IPS-18c (cell line): ENCODE results near the gene HYAL2.
"Not testable (repeated sequence)": the region's sequence is repeated elsewhere in the genome, so short reads cannot be mapped to it uniquely, and the experiment has no call there.

Experiments used
- H3K4me3 ChIP-seq: 2 replicates; pipeline ENCODE4 v1.7.0; 2013; ENCODE audit warnings: low read depth, mild to moderate bottlenecking, low read length, moderate library complexity; ENCODE audit not compliant: insufficient read depth
- H3K9me3 ChIP-seq: one replicate; pipeline ENCODE4 v1.6.1; 2013; ENCODE audit warnings: mild to moderate bottlenecking, low read length, moderate library complexity; ENCODE audit not compliant: control insufficient read depth, insufficient read depth

HYAL2 gene

DNA sequence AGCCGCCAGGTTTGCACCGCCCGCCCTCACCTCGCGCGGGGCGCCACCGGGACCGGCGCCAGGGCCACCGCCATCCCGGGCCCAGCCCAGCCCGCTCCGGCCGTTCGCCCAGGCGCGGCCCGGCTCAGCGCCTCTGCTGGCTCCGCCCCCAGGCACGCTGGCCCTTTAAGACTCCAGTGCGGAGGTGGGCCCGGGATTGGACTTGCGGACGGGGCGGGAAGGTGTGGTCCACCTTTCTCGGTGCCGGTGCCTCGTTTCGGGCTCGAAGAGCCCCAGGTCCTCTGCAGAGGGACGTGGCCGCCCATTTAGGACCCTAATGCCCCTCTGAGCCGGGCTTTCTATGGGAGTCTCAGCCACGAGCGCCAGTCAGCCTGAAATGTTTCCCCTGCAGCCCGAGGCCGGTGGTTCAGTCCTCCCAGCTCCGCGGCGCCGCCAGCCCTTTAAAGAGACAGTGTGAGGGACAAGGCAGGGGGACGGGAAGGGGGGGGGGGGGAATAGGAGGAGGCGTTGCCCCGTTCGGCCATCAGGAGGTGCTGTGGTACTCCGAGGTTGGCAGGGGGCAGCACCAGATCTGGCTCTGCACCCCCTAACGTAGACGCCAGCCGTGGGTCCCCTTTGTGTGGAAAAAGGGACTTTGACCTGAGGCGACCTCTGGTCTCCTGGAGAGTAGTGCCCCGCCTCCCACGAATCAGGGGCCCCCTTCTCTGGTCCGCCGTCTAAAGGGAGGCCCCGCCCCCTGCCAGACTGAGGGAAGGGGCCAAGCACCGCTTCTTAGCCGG is 1.0 kb downstream of the HYAL2 start:
- Histone ChIP-seq H3K9me3 (no peaks in the 10 kb centered on the region), H3K4me3 (peak overlapping the region; percentile 71)

DNA sequence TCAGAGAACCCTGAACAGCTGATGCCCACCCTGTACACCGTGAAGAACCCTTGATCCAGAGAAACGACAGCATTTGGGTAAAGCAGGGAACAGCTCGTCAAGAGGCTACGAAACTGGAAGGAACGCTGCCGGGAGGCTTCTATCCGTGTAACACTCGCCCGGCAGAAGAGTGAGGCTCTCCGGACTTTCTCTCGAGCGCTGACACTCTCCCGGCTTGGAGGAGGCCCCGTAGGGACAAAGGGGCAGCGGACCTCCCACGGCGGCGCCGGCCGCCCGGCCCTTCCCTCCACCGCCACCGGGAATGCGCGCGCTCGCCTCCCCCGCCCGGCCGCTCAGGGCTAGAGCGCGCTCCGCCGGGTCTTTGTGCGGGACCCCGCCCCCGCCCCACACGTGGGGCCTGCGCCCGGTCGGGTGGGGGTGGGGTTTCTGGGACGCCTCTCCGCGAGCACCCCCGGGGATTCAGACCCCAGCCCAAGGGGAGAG is 1.7 kb downstream of the HYAL2 start:
- no peaks in the 10 kb centered on the region for H3K9me3 ChIP-seq
- H3K4me3 ChIP-seq, result peak overlapping the region; percentile 52

DNA sequence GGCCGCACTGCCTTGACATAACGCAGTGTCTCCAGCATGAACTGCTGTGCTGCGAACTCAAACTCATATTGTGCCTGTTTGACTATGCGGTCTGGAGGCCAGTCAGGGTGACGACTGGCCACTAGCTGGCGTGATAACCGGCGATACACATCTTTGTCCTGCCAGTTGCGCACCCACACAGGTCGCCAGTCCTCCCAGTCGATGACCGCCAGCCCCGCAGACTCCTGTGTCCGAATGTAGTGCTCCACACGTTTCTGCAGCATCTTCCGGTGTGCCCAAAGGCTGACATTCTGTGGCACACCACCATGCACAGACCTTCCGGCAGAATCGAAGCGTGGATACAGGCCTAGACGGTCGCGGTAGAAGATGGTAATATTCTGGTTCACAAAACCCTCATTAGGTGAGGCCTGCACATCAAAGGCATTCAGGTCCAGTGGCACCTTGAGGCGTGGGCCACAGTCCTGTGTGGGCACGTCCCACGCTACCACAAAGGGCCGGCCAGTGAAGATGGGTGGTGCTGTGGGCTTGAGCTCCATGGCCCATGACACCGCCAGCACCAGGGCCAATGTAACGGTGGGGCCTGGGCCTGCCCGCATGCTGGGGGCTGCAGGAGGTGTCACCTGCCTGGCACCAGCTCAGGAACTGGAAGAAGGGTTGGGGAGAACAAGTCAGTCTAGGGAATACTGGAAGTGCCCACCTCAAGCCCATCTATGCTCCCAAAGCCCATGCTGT is 2.5 kb downstream of the HYAL2 start:
- no peaks in the 10 kb centered on the region for H3K9me3 ChIP-seq
- peak overlapping the region; percentile 52 for H3K4me3 ChIP-seq

DNA sequence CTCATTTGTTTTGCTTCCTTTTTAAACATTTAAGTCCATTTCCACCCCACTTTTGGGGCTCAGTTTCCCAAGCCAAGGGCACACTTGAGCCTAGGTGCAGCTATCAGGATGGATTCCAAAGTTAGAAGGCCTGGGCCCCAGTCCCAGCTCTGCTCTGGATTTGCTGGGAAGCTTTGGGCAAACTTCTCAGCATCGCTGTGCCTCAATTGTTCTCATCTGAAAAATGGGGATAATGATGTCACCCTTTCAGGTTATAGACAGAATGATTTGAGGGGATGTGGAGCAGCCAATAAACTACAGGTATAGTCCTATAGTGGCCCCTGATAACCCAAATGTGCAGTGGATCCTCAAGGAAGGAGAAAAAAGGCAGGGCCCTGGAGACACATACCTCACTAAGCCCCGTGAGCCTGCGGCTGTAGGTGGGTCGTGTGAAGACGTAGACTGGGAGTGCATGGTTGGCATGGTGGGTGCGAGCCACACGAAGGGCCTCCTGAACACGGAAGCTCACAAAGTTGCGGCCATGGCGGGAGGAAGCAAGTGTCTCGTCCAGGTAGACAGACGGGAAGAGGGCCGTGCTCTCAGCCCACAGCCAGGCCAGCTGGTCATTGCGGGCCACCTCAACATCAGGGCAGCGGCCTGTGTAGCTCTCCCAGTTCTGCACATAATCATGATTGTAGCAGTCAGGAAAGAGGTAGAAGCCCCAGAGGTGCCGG is 3.2 kb downstream of the HYAL2 start:
- Histone ChIP-seq H3K4me3 (no peak overlapping the region; the same call in 1 of the 2 replicates), H3K9me3 (no peaks in the 10 kb centered on the region)

DNA sequence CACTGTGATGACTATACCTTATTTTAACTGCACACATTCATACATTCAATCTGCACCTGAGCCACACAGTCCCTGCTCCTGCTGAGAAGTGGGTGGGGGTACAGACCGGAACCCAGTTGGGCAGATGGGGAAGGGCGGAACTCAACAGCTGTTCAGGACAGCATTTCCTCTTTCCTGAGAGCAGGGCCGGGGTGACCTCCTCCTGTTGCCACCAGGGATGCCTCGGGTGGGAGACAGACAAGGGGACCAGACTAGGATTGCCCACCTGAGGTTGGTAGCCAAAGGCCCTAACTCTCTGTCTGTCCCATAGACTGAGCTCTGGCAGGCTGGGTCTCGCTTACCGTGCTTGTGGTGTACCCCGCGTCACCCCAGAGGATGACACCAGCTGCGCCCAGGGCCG is 3.9 kb downstream of the HYAL2 start:
- H3K4me3 ChIP-seq, result no peak overlapping the region
- H3K9me3 ChIP-seq, result no peaks in the 10 kb centered on the region

DNA sequence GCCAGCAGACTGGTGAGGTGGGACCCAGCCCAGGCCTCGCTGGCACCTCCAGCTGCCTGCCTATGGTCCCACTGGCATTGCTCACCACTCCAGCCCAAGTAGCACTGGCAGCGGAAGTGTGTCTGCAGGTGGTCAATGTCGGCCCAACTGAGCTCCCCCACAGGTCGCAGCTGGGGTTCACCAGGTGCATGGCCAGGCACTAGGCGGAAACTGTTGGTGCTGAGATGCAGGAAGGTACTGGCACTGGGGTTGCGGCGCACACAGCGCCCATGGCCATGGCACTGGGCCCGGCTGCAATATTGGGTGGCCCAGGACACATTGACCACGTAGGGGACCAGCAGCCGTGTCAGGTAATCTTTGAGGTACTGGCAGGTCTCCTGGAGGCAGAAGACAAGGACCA is 4.4 kb downstream of the HYAL2 start:
- Histone ChIP-seq H3K4me3 (no peak overlapping the region), H3K9me3 (no peaks in the 10 kb centered on the region)

DNA sequence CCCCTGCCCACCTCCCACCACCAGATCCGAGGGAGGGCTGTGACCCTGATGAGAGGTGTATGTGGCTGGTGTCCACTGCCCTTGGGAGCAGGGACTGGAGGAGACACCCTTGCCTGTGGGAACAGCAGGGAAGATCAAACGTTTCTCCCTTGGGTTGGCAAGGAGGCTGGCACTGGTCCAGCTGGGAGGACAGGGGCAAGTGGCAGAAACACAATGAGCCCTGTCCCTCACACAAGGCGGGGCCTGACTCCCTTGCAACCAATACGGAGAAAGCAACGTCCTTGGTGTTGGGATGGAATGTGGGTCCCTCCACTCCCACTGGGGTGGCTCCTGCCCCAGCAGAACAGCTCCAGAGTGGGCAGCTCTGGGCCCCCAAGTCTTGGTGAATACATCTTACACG is 5.2 kb downstream of the HYAL2 start:
- Histone ChIP-seq H3K9me3 (no peaks in the 10 kb centered on the region), H3K4me3 (no peak overlapping the region; the same call in 1 of the 2 replicates)

DNA sequence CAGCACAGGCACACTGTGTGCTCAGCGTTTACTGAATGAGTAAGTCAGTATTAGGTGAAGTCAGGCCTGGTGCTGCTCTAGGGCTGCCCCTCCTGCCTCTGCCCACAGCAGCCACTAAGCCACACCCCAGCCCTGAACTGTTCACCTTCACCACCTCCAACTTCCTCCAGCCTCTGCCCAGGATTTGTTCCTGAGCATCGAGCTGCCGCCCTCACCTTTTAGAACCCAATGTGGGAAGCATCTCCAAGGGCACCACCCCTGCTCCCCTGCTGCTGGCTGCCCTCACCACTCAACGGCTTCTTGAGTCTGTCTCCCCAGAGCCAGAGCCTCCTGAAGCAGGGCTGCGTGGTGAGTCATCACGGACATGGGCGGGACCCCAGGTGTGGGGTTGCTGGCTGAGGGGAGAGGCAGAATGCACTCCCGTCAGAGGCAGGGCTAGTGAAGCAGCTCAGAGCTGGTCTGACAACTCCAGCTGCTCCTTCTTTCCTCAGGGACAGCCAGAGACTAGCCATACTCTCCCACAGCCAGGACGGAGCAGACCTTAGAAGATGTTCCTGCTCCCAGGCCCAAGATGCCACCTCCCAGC is 5.8 kb downstream of the HYAL2 start:
- no peaks in the 10 kb centered on the region for H3K9me3 ChIP-seq
- H3K4me3 ChIP-seq, result no peak overlapping the region; the same call in 1 of the 2 replicates

DNA sequence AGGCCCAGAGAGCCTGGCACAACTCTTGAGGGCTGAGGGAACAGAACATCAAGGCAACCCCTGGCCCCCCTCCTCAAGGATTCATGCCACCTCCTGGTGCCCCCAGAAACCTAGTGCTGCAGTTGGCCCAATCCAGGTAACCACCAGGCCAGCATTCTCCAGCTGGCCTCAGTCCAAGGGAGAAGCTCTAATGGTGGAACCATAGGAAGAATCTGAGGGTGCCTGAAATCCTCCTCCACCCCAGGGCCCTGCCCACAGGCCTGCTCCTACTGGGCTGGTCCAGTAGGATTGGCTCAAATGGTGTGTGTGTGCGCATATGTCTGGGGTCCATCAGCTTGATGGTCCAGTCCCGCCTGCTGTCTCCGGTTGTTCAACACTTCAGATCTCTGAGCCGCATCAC is 7.7 kb downstream of the HYAL2 start:
- Histone ChIP-seq H3K4me3 (no peak overlapping the region), H3K9me3 (no peaks in the 10 kb centered on the region)

DNA sequence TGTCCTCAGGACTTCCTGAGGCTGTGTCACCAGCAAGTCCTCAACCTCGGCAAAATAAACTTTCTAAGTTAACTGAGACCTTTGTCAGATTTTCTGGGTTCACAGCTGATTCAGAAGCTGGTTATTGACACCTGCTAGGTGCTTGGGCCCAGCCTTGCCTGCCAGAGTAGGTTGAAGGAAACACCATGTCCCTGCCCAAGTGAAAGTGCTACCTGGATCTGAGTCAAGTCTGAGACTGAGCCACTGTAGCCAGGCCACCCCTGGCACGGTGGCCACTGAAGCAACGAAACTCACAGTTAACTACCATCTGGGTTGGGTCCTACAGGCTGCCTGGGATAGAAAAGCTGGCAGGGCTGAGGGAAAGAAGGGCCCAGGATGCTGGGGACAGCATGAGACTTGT is 8.2 kb downstream of the HYAL2 start:
- Histone ChIP-seq H3K4me3 (no peak overlapping the region), H3K9me3 (peaks cover 3% of the 10 kb centered on the region)

DNA sequence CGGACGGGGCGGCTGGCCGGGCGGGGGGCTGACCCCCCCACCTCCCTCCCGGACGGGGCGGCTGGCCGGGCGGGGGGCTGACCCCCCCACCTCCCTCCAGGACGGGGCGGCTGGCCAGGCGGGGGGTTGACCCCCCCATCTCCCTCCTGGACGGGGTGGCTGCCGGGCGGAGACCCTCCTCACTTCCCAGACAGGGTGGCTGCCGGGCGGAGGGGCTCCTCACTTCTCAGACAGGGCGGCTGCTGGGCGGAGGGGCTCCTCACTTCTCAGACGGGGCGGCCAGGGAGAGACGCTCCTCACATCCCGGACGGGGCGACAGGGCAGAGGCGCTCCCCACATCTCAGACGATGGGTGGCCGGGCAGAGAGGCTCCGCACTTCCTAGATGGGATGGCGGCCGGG is 10.5 kb downstream of the HYAL2 start:
- H3K9me3 ChIP-seq, H3K4me3 ChIP-seq: not testable (repeated sequence)

DNA sequence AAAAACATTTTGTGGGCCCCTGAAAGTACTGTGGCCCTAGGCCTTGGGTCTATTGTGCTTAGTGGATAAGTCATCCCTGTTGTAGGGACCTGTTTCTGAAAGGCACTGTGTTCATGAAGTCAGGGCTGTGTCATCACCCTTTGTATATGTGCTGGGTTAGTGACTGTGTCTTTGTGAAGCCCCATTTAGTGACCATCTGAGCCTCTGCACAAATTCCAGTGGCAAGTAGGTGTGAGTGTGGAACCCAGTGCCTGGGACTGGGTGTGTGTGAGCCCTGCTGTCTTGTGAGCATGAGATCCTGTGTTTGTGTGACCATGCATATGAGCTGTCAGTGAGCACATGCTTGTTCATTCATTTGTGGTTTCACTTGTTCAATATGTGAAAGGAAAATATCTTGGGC is 17.9 kb downstream of the HYAL2 start:
- no peak overlapping the region for H3K4me3 ChIP-seq
- peaks cover 9% of the 10 kb centered on the region for H3K9me3 ChIP-seq

DNA sequence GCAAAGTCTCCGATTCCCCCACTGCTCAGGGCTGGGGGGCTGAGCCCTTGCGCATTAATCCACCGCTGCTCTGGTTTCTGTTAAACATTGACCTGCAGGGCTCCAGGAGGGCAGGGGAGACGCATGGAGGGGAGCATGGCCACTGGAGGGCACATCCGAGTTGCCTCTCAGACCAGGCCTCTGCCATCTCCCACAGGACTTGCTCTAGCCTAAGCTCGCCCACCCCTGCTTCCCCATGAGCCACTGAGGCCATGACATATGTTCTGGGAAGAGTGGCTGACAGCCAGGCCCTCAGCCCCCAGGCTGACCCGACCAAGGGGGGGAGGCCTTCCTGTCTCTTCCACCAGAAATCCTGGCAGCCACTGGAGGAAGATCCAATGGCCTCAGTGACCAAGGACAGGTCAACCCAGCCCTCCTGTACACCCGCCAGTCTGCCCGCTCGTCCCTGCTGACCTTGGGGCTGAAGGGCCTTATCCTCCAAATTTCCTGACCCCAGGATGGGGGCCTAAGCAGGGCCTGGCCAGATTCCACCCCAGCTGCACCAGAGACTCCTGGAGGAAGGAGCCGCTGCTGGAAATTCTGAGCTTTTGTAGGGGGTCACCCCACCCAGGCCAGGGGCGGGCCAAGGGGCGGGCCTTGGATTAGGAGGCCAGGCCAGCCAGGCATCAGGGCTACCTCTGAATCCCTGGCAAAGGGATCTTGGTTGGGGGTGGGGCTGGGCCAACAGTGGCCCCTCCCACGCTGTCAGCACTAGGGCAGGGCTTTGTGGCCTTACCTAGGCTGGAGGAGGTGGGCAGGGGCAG is 19.3 kb downstream of the HYAL2 start, which contains the start of gene HYAL1:
Gene HYAL1 (minus strand): TSS at position 562 of the 803 bp plus-strand sequence. CDS start 618 bp downstream, outside the sequence.
- no peak within 1 kb of the TSS for H3K4me3 ChIP-seq
- H3K9me3 ChIP-seq, result peaks cover 6% of the 10 kb centered on the region

DNA sequence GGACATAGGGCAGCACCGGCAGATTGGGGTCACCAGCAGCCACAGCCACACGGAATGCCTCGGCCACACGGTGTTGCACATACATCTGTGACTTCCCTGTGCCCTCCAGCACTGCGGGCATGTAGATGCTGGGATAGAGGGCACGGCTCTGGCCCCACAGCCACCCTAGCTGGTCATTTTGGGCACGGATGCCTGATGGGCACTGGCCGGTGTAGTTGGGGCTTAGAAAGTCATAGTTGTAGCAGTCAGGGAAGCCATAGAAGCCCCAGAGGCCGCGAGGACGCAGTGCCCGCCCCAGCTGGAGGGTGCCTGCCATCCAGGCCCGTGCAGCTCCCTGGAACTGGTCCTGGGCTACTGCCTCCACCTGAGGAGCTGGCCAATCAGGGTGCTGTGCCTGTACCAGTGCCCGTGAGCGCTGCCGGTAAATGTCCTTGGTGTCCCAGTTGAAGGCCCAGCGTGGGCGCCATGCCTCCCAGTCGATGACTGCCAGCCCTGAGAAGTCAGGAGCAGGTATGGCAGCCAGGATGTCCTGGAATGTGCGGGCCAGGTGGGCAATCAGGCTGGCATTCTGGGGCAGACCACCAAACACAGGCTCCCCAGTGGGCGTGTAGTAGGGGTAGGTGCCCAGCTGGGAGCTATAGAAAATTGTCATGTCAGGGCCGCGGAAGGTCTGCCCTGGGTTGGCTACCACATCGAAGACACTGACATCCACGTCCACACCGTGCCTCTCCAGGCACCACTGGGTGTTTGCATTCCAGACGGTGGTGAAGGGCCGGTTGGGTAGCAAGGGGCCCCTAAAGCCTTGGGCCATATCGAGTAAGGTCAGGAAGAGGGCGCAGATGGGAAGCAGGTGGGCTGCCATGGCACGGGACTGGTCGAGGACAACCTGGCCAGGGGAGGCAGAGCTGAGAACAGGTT is 20.2 kb downstream of the HYAL2 start:
- H3K9me3 ChIP-seq, result peaks cover 2% of the 10 kb centered on the region
- no peak overlapping the region for H3K4me3 ChIP-seq

DNA sequence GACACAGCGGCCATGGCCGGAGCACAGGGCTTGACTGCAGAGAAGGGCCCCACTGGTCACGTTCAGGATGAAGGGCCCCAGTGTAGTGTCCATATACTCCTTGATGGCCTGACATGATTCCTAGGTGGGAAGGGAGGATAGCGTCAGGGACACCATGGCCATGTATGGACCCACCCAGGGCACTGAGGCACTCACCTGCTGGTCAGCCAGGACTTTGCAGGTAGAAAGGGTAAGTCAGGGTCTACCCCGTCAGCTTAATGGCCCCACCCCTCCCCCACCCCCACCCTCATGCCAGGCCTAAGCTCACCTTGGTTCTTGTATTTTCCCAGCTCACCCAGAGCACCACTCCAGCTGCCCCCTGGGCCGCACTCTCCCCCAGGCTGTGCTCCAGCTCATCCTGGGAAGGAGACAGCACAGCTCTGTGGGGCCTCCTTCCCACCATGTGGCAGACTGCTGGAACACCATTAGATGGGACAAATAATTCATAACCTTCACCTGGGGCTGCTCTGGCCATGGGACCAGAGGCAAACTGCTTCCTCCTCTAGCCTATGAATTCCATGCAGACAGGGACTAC is 21.8 kb downstream of the HYAL2 start:
- Histone ChIP-seq H3K9me3 (no peaks in the 10 kb centered on the region), H3K4me3 (no peak overlapping the region)
